Peyer's patch (tissue), 4 donors: ENCODE measurements around the gene SPSB4. TPM values are rescaled to one million over a fixed set of nuclear protein-coding genes. Genes with fewer than 3 reads are reported as not detected.
A peak's percentile ranks its signal among the peaks of the same experiment; 100 is the strongest.

Source experiments
- DNase-seq, 3 donors: peaks; one replicate each; pipeline ENCODE4 v3.0.0-alpha.2; 2017 to 2019
- H3K27ac ChIP-seq, 4 donors: fragments of 200-600 bp; sonication (generic); one replicate each; pipeline ENCODE4 v1.5.1; 2016 to 2019
- H3K27me3 ChIP-seq, 2 donors: fragments of 200-600 bp; sonication (generic); one replicate each; pipeline ENCODE4 v1.5.1; 2019
- H3K36me3 ChIP-seq, 3 donors: fragments of 200-600 bp; sonication (generic); one replicate each; pipeline ENCODE4 v1.5.1; 2016 to 2019
- H3K4me1 ChIP-seq, 4 donors: fragments of 200-600 bp; sonication (generic); one replicate each; pipeline ENCODE4 v1.5.1; 2016 to 2019
- H3K4me3 ChIP-seq, 4 donors: fragments of 200-600 bp; sonication (generic); 1 replicate in 3 of 4; 2 replicates in 1 of 4; pipeline ENCODE4 v1.5.1; 2016 to 2019; ENCODE audit warnings: mild to moderate bottlenecking in 1 of 4
- H3K9me3 ChIP-seq, 4 donors: fragments of 200-600 bp; sonication (generic); one replicate each; pipeline ENCODE4 v1.5.1; 2016 to 2019; ENCODE audit warnings: mild to moderate bottlenecking in 1 of 4
- CTCF ChIP-seq, 6 experiments: fragments of 450-650 bp in 4 of 6; fragments of 200-600 bp in 2 of 6; sonication (generic) in 1 of 6; IDR thresholded peaks; one replicate each; pipeline ENCODE4 v1.5.1; 2017 to 2019; ENCODE audit warnings: antibody characterized with exemption in 6 of 6, mild to moderate bottlenecking in 3 of 6, moderate library complexity in 1 of 6
- POLR2A ChIP-seq, 2 donors: fragments of 450-650 bp; IDR thresholded peaks; one replicate each; pipeline ENCODE4 v1.5.1; 2017; ENCODE audit warnings: antibody characterized with exemption in 2 of 2, mild to moderate bottlenecking in 2 of 2, moderate library complexity in 2 of 2
- total RNA-seq, 4 donors: library from RNA; depleted of rRNA; stranded (reverse); fragments of >200 nt; gene quantifications; one replicate each; pipeline ENCODE4 v1.1.0, GENCODE V29; 2016

Gene SPSB4
- total RNA-seq, 4 donors from 2014 or later = 0.35 TPM; not detected in 3

GRCh38 chr3:141191097-141191749 lies 140.1 kb downstream of the SPSB4 start:
- TF ChIP-seq POLR2A (IDR thresholded peaks at IDR 0.05) = no peak
- no peak for TF ChIP-seq CTCF (IDR thresholded peaks at IDR 0.05)
- H3K36me3 ChIP-seq = no peaks in the 10 kb centered on the region
- DNase-seq = no peak
- H3K27me3 ChIP-seq = no peaks in the 10 kb centered on the region
- no peak overlapping the region for H3K4me3 ChIP-seq
- H3K27ac ChIP-seq = no peak overlapping the region
- no peaks in the 10 kb centered on the region for H3K9me3 ChIP-seq
- H3K4me1 ChIP-seq = no peaks in the 10 kb centered on the region

GRCh38 chr3:141192345-141192744 lies 141.2 kb downstream of the SPSB4 start:
- Histone ChIP-seq H3K36me3 (no peaks in the 10 kb centered on the region), H3K4me3 (no peak overlapping the region), H3K27me3 (no peaks in the 10 kb centered on the region), H3K4me1 (no peaks in the 10 kb centered on the region), H3K27ac (no peak overlapping the region), H3K9me3 (no peaks in the 10 kb centered on the region)
- TF ChIP-seq POLR2A (IDR thresholded peaks at IDR 0.05) = no peak
- TF ChIP-seq CTCF (IDR thresholded peaks at IDR 0.05) = peak; percentile 91 to 99 (median 99)
- DNase-seq = peak; percentile 96 to 99 (median 97)

- no peaks in the 10 kb centered on the region for H3K9me3 ChIP-seq
- H3K36me3 ChIP-seq = no peaks in the 10 kb centered on the region
- H3K4me1 ChIP-seq = no peaks in the 10 kb centered on the region
- no peak for DNase-seq
- no peaks in the 10 kb centered on the region for H3K27me3 ChIP-seq
- TF ChIP-seq CTCF (IDR thresholded peaks at IDR 0.05) (no peak), POLR2A (IDR thresholded peaks at IDR 0.05) (no peak)
- H3K27ac ChIP-seq = no peak overlapping the region
- no peak overlapping the region for H3K4me3 ChIP-seq
Observed at GRCh38 chr3:141193066-141193830, 142.1 kb downstream of the SPSB4 start.

Other genes with a start within 250 kb of the SPSB4 start
- gene SLC25A36, start 109.5 kb upstream of the SPSB4 start, total RNA-seq = 10 to 100 TPM; 49.3 to 87.9 (median 53.2) TPM
- gene PXYLP1, start 180.5 kb downstream of the SPSB4 start, total RNA-seq = 10 to 100 TPM in 3 of 4 donors, 1 to 10 TPM in 1; 8.6 to 34.0 (median 19.8) TPM